Psoas muscle (tissue), 8 donors: ENCODE data around the gene TARBP1. TPM values are rescaled to one million over a fixed set of nuclear protein-coding genes. Genes with fewer than 3 reads are reported as not detected.

ENCODE experiments used
- ATAC-seq, 4 donors: fragments of 200-7000 bp; cut with Tn5 transposase; one replicate each; pipeline ENCODE4 v1.9.1; 2020; ENCODE audit warnings: moderate library complexity in 3 of 4, mild to moderate bottlenecking in 2 of 4
- DNase-seq, 2 donors: peaks; one replicate each; pipeline ENCODE4 v3.0.0-alpha.2; 2020
- H3K27ac ChIP-seq: fragments of 200-600 bp; one replicate; pipeline ENCODE4 v1.8.0; 2022
- H3K27me3 ChIP-seq, 3 donors: fragments of 200-600 bp in 1 of 3; one replicate each; pipeline versions ENCODE4 v1.6.1 to v1.8.0; 2013 to 2022; ENCODE audit warnings: low read length in 2 of 3, mild to moderate bottlenecking in 2 of 3, moderate library complexity in 1 of 3; ENCODE audit not compliant: insufficient read depth in 3 of 3
- H3K36me3 ChIP-seq, 2 donors: fragments of 200-600 bp in 1 of 2; one replicate each; pipeline versions ENCODE4 v1.6.1 to v1.8.0; 2013 to 2022; ENCODE audit warnings: low read depth in 1 of 2, mild to moderate bottlenecking in 1 of 2, moderate library complexity in 1 of 2; ENCODE audit not compliant: insufficient read depth in 1 of 2
- H3K4me1 ChIP-seq: fragments of 200-600 bp; one replicate; pipeline ENCODE4 v1.8.0; 2022
- H3K4me3 ChIP-seq: fragments of 200-600 bp; one replicate; pipeline ENCODE4 v1.8.0; 2022; ENCODE audit warnings: mild to moderate bottlenecking
- H3K9me3 ChIP-seq: fragments of 200-600 bp; one replicate; pipeline ENCODE4 v1.8.0; 2022
- CTCF ChIP-seq: fragments of 200-600 bp; IDR thresholded peaks from one replicate; pipeline ENCODE4 v1.8.0; 2022; ENCODE audit warnings: antibody characterized with exemption
- WGBS, 3 donors: extraction: QIAGEN DNeasy Blood & Tissue Kit; methylation state at CpG; one replicate each; pipeline versions ENCODE4 v1.1.6 to v1.1.7; 2013; 5-methylcytosine and 5-hydroxymethylcytosine counted together
- intact Hi-C, 2 donors: fragments of 100-400 bp; cut with DNase I; formaldehyde crosslinking; loops; one replicate each; pipeline versions ENCODE4 v1.11.0 to v1.14.2; 2022
- polyA plus RNA-seq, 3 donors: library from polyadenylated mRNA; stranded (reverse); fragments of 200-250 nt; gene quantifications; one replicate each; pipeline ENCODE4 v1.2.3, GENCODE V29; 2013
- total RNA-seq, 4 donors: library from RNA; stranded (reverse); fragmentation: NEBNext Ultra II Directional in 2 of 4; extraction: Animal tissue kit (Norgen Biotek cat#: 25700) in 2 of 4; gene quantifications; one replicate each; pipeline versions ENCODE4 v1.2.1 to v1.2.4, GENCODE V29; 2021 to 2023
- donor health status: healthy with polysubstance abuse.
- donor health status: DM: no; HTN: no; CAD: no; lungs with moderate emphysema.
- donor health status: Bipolar disorder and iron deficiency.
- donor health status: healthy.
- donor health status: DM: yes; HTN: yes; CAD: no.
- donor health status: DM: no; HTN: no; CAD: no.
- donor health status: DM: no; HTN: no; CAD: no.
- donor health status: DM: yes; HTN: yes; CAD: no.

TARBP1 gene
- total and polyA plus RNA-seq, 7 donors: 5.8 to 10.5 (median 8.5) TPM

DNA sequence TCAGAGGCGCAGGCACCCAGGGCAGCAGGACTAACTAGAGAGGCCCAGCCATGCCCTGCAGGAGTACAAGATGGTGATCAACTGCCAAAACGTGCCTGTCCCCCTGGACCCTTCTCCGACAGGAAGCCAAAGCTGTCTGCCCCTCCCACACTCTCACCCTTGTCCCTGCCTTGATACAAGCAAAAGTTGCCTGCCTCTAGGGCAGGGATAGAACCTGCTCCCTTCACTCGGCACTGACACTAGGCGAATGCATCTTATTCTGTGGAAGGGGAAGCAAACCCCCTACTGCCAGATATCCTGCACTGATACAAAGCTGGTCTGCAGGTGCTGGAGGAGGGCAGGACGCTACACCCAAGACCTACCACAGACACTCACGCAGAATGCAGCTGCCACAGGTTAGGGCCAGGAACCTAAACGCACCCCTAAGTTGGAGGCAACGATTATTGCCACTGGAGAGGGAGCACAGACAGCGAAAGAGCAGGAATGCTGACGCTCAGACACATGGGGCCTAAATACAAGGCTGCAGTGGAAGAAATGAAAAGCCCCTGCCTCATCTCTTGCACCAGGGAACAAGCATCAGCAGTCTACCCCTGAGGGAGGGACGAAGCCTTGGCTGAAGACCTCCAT is 3.7 kb downstream of the TARBP1 start:
- intact Hi-C loops: no loop called here
- peaks cover 4% of the 10 kb centered on the region for H3K4me1 ChIP-seq
- ATAC-seq (no peak), DNase-seq (no peak)
- no peak overlapping the region for H3K27ac ChIP-seq
- no peak overlapping the region for H3K4me3 ChIP-seq
- no peaks in the 10 kb centered on the region for H3K36me3 ChIP-seq
- no peak for TF ChIP-seq CTCF
- no peaks in the 10 kb centered on the region for H3K9me3 ChIP-seq
- WGBS, 3 donors: 78 to 82% (median 81%) methylated on average over 12 of the region's 12 CpGs
- no peaks in the 10 kb centered on the region for H3K27me3 ChIP-seq

DNA sequence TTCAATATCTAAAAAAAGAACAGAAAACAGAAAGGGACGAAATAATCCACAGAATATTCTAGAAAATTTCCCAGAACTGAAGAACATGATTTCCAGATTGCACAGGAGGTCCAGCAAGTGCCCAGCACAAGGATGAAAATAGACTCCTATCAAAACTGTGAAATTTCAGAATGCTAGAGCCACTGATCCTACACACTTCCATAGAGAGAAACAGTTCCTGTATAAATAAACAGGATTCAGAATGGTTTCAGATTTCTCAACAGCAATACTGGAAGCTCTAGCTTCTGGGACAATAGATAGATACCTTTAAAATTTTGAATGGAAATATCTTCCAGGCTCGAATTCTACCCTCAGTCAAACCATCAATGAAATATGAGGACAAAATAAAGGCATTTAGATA is 4.6 kb downstream of the TARBP1 start:
- no peak overlapping the region for H3K4me3 ChIP-seq
- 62 to 71% (median 67%) methylated on average over 2 of the region's 2 CpGs for WGBS, 3 donors

DNA sequence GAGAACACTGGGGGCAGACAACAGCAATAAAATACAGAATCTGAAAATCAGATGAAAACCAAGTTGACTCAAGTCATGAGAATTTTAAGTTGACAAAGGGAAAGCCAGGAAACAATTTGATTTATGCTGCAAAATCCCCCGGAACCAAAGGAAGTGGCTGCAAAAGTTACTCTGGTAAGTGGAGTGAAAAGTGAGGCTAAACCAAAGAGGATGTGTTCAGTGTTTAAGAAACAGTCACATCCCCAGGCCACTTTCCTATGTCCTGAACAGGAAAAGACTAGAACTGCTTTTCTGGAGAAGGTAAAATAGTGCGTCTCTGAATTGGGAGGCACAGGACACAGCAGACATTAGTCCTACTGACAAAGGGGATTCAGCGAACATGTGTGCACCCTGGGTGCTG is 5.9 kb downstream of the TARBP1 start:
- Histone ChIP-seq H3K27ac (no peak overlapping the region), H3K4me1 (no peaks in the 10 kb centered on the region)
- no peak for TF ChIP-seq CTCF

More for the DNA sequence above, 4.6 kb downstream of the TARBP1 start:
- no peak for TF ChIP-seq CTCF
- no peak for DNase-seq
- Histone ChIP-seq H3K4me1 (peaks cover 3% of the 10 kb centered on the region), H3K9me3 (no peaks in the 10 kb centered on the region), H3K27ac (no peak overlapping the region), H3K36me3 (no peaks in the 10 kb centered on the region), H3K27me3 (no peaks in the 10 kb centered on the region)
- ATAC-seq: no peak
- intact Hi-C loops: no loop called here

GRCh38 chr1:234469376-234469775 is 9.6 kb downstream of the TARBP1 start:
- H3K4me3 ChIP-seq: no peak overlapping the region
- peaks cover 2 to 32% of the 10 kb centered on the region in 2 donors for H3K36me3 ChIP-seq
- DNase-seq (no peak), ATAC-seq (no peak)
- no peaks in the 10 kb centered on the region for H3K4me1 ChIP-seq
- H3K9me3 ChIP-seq: no peaks in the 10 kb centered on the region
- no peak for TF ChIP-seq CTCF
- no peak overlapping the region for H3K27ac ChIP-seq
- intact Hi-C loops: no loop called here
- no peaks in the 10 kb centered on the region for H3K27me3 ChIP-seq

More for the DNA sequence above, 5.9 kb downstream of the TARBP1 start:
- Histone ChIP-seq H3K4me3 (no peak overlapping the region), H3K9me3 (no peaks in the 10 kb centered on the region), H3K27me3 (no peaks in the 10 kb centered on the region), H3K36me3 (no peaks in the 10 kb centered on the region)
- 70 to 88% (median 75%) methylated on average over 3 of the region's 3 CpGs for WGBS, 3 donors
- no peak for DNase-seq
- no peak for ATAC-seq
- intact Hi-C loops: no loop called here

DNA sequence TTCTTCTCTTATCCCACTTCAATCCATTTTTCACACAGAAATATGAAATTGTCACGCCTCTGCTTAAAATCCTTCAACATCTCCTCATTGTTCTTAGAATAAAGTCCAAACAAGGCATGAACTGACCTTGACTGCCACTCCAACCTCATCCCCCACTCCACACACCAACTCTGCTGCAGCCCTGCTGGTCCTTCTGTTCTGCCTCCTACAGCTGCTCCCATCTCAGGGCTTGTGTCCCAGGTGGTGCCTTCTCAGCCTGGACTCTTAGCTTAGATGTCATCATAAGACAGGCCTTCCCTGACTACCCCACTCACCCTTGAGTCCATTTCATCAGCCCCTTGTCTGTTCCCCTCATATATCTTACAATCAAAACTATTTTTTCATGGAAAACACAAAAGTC is 10.4 kb downstream of the TARBP1 start:
- no peak for ATAC-seq

More for the DNA sequence above, 10.4 kb downstream of the TARBP1 start:
- Histone ChIP-seq H3K9me3 (no peaks in the 10 kb centered on the region), H3K27me3 (no peaks in the 10 kb centered on the region), H3K36me3 (peaks cover 2 to 40% of the 10 kb centered on the region in 2 donors), H3K27ac (no peak overlapping the region), H3K4me3 (no peak overlapping the region), H3K4me1 (no peaks in the 10 kb centered on the region)
- TF ChIP-seq CTCF: no peak
- 93 to 96% (median 96%) methylated on average over 1 of the region's 1 CpG for WGBS, 3 donors
- intact Hi-C loops: no loop called here
- DNase-seq: no peak
